GM21723 (cell line): ENCODE results near the gene COL17A1.

Experiments used
- ATAC-seq: cut with Tn5 transposase; IDR thresholded peaks from one replicate; pipeline ENCODE4 v1.9.1; 2021; ENCODE audit warnings: mild to moderate bottlenecking, moderate library complexity; ENCODE audit not compliant: unreplicated experiment

Gene COL17A1

DNA sequence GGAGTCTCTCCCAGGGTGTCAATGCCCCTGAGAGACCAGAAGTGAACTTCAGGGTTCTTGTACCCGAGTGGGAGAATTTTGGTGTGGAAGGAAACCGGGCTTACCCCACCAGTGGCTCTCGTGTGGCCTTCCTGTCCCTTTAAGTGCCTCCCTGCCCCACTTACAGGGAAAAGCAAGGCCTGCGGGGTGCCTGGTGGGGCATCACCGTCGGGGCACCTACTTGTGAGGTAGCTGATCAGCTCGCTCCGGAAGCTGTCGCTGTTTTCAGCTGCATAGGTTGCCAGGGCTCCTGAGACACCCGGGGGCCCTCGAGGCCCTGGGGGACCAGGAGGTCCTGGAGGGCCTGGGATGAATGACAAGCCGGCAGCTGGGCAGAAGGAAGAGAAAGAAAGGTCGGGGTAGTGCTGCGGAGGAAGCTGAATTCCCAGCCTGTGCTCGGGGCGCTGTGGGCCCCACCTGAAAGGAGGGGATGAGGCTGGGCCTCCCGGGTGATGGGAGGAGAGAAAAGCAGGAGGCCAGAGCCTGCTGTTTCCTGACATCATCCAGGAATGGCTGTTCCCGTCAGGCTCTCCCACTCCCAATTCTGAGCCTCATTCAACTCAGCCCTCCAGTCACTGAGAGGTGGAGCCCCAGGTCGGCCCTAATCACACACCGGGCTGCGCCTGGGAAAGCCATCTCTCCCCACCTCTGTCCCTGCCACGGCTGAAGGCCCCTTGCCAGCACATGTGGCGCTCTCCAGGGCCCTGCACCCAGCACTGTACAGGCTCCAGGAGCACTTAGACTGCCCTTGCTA is 51.1 kb downstream of the COL17A1 start:
- ATAC-seq, result no peak

DNA sequence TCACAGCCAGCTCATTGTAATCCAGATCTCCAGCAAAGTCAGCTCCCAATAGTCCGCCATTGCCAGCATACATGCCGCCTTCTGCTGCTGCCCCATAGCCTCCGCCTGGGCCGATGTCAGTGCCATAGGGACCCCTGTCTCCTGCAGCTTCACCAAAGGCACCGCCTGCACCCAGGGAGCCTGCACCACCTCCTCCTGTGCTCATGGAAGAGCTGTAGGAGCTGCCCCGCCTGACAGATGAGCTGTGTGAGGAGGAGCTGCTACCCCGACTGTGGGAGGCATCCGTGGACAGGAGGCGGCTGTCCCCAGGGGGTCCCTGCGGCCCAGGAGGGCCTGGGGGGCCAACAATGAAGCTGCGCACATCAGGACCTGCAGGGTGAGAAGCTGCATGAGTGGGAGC is 51.7 kb downstream of the COL17A1 start:
- ATAC-seq, result no peak

GRCh38 chr10:104033401-104033930 is 52.2 kb downstream of the COL17A1 start:
- ATAC-seq, result no peak

DNA sequence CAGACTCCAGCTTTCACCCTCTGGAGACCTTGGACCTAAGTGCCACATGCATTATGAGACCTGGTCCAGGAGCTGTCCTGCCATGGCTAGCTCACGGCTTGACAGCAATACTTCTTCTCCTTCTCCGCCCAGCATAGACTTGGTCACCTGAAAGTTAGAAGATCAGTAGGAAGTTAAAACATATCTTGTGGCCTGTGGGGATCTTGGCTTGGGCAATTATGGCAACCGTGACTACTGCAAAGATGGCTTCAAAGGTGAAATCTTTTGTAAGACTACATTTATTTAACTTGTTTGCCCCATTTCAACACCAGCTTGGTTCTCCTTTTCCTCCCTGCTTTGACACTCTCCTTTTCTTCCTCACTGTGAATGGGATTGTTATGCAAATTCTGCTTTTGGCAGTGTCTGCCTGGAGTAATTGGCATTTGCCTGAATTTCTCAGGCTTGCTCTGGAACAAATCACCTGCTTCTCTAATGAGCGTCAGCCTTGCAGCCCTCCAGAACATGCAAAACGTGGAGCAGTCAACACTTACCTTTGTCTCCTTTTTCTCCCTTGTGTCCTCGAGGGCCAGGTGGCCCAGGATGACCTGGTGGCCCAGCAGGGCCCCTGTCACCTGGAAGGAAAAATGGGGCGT is 53.4 kb downstream of the COL17A1 start:
- ATAC-seq, result no peak

DNA sequence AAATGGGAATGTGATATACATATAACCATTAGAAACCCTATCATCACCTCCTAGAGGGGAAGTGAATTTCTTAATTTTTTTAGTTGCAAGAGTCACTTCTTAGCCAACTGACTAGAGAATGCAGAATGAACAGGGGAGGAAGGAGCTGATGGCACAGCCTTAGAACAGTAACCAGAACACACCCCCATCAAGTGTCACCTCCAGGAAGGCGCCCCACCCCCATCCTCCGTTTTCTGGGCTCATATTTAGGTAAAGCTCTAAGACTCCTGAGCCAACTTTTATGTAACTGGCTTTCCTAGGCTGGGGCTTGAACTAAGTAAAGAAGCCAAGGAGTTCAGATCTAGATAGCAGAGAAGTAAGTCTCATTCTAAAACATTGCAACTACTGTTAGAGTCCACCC is 54.0 kb downstream of the COL17A1 start:
- no peak for ATAC-seq

GRCh38 chr10:104029521-104029860 is 56.2 kb downstream of the COL17A1 start:
- no peak for ATAC-seq

GRCh38 chr10:104028823-104029520 is 56.7 kb downstream of the COL17A1 start:
- ATAC-seq, result no peak

DNA sequence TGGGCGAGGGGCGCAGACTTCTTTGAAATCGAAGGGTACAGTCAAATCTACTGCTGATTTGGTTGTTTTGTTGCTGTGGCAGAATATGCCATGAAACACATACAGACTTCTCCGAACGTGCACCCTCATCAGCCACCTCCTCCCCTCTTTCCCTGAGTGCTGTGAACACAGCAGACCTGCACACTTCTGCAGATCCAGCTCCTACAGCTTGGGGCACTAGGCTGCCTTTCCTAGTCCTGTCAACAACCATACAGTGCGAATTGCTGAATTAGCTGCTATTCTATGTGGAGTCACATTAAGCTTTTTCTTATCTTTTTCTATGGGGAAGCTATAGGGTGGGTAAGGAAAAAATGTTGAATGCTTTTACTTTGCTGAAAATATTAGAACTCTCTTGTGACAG is 57.5 kb downstream of the COL17A1 start:
- ATAC-seq, result no peak

DNA sequence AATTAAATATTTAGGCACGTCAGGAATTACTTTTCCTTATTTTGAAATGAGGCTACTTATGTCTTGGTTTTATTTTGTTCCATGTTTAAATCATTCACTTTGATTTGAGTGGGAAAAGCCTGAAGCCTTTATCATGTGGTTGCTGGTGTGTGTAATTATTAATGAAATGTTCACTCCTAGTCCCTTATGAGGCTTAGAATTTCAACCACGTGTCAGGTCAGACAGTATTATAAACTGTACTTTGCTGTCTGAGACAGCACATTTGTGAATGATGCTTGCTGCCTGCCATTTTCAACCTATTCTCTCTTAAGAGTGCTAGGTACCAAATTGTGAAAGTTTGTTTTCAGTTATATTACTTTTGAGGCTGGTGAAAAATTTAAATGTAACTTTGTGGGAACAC is 58.9 kb downstream of the COL17A1 start:
- ATAC-seq, result no peak

DNA sequence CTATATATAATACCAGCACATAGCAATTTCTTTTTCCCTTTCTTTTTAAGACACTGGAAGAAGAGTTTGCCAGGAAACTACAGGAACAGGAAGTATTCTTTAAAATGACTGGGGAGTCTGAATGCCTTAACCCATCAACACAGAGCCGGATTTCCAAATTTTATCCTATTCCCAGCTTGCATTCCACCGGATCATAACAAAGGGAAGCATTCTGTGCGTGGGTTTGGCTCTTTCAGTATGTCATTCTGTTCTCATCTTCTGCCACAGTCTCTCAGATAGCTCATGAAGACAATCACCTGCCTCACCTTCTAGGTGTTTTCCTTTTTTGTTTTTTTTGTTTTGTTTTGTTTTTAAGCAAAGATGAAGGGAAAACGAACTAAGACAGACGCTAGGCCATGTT is 60.2 kb downstream of the COL17A1 start:
- no peak for ATAC-seq

- no peak for ATAC-seq
These were observed 63.7 kb downstream of the COL17A1 start for GRCh38 chr10:104022026-104022425.

- ATAC-seq, result no peak
These were observed 64.4 kb downstream of the COL17A1 start for GRCh38 chr10:104021246-104021645.

DNA sequence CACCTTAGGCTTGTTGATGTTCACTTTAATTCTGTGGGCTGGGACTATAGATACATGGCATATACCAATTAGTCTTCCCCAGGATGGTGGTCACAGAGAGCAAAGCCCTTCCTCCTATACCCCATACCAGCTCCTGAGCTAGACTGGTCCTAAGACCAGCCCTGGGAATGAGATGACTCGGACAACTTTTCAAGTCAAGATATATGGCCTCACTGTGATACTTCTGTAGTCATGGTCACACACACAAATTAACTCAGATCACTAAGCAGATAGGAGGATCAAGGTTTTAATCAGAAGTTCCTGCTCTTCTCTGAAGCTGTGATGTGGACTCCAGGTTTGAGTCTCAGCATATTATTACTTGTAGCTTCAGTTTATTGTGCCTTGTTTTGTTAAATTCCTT is 65.7 kb downstream of the COL17A1 start:
- ATAC-seq, result no peak

- ATAC-seq, result no peak
These were observed 67.2 kb downstream of the COL17A1 start for GRCh38 chr10:104018471-104018870.

DNA sequence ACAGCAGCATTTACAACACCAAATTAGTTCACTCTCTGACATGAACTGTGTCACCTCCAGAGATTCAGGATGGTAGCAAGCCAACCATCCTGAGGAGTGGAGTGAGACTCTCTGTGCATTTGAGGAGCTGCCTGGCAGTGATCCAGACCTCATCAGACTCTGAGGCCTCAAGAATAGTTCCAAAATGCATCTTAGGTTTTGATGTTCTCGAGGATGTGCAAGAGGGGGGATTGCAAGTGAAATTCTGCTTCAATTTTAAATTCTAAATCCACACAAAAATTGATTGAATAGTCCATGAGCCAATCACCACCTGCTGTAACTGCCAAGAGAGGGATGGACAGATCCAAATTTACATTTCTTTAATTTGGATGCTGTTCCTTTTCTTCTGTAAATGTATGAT is 69.0 kb downstream of the COL17A1 start:
- no peak for ATAC-seq

DNA sequence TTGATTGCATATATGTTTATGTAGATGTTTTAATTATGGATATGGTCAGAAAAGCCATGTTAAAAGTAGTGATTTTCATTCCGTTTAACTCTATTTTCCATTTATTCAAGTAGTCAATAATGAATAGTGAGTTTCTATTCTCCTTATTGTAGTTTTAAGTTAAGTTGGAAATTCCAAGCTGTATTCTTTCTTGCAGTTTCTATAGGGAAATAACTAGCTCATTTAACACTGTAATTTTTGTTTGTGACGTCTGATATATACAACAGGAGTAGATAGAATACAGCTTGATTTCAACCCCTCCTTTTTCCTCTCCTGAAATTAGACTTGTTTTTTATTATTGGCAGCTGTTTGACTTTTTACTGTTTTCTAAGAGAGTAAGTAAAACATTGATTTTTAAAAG is 71.5 kb downstream of the COL17A1 start:
- ATAC-seq, result no peak

- ATAC-seq, result no peak
These were observed 72.2 kb downstream of the COL17A1 start for GRCh38 chr10:104013489-104013888.

- no peak for ATAC-seq
These were observed 73.8 kb downstream of the COL17A1 start for GRCh38 chr10:104011904-104012303.

DNA sequence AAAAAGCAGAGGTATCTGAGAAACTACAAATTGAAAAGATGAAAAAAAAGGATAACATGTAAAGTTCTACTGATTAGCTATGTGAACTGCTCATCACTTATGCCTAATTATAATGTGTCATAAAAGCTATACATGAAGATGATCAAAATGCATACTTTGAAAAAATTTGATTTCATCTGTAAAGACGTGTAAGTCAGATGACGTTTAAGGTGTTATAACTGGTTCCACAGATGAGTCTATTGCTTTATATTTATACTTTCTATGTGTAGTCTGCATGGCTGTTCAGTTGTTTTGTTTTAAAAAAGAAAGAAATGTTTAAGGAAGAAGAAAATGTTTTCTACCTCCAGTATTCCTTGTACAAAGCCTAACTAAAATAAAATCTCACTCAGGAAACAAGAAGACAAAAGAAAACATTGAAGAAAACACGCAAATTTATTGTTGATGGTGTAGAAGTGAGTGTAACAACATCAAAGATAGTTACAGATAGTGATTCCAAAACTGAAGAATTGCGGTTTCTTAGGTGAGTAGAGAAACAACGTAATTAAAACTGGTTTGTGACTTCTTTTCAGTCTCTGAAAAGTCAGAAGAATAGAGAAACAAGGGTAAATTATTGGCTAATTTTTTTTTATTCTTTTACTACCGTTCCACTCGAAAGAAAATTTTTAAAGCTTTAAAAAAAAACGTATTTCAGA is 80.4 kb downstream of the COL17A1 start:
- ATAC-seq, result no peak

DNA sequence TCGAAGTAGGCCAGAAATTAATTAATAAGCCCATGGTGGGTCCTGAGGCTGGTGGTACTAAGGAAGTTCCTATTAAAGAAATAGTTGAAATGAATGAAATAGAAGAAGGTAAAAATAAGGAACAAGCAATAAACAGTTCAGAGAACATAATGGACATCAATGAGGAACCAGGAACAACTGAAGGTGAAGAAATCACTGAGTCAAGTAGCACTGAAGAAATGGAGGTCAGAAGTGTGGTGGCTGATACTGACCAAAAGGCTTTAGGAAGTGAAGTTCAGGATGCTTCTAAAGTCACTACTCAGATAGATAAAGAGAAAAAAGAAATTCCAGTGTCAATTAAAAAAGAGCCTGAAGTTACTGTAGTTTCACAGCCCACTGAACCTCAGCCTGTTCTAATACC is 82.8 kb downstream of the COL17A1 start:
- no peak for ATAC-seq

- no peak for ATAC-seq
These were observed 86.9 kb downstream of the COL17A1 start for GRCh38 chr10:103998805-103999204.
